Mucosa of stomach (tissue), 1 donor: ENCODE results near the gene TIAM2.
"Not testable (repeated sequence)": the region's sequence is repeated elsewhere in the genome, so short reads cannot be mapped to it uniquely, and the experiment has no call there.

ENCODE experiments used
- H3K27me3 ChIP-seq: one replicate; pipeline ENCODE4 v1.7.0; 2013; ENCODE audit warnings: mild to moderate bottlenecking, low read length; ENCODE audit not compliant: control insufficient read depth, insufficient read depth
- H3K36me3 ChIP-seq: one replicate; pipeline ENCODE4 v1.7.0; 2013; ENCODE audit warnings: low read length; ENCODE audit not compliant: control insufficient read depth, insufficient read depth
- H3K4me1 ChIP-seq: one replicate; pipeline ENCODE4 v1.7.0; 2013; ENCODE audit warnings: mild to moderate bottlenecking, low read length; ENCODE audit not compliant: control insufficient read depth, insufficient read depth
- H3K4me3 ChIP-seq: one replicate; pipeline ENCODE4 v1.7.0; 2013; ENCODE audit warnings: low read length
- H3K9ac ChIP-seq: one replicate; pipeline ENCODE4 v1.7.0; 2013; ENCODE audit warnings: mild to moderate bottlenecking, low read length, moderate library complexity
- H3K9me3 ChIP-seq: one replicate; pipeline ENCODE4 v1.7.0; 2013; ENCODE audit warnings: mild to moderate bottlenecking, low read length, moderate library complexity; ENCODE audit not compliant: control insufficient read depth
- donor health status: Pancreatic carcinoma.

TIAM2 gene

GRCh38 chr6:155100087-155100486, 105.0 kb downstream of the TIAM2 start:
- Histone ChIP-seq H3K9ac (no peak overlapping the region), H3K9me3 (no peaks in the 10 kb centered on the region), H3K36me3 (no peaks in the 10 kb centered on the region), H3K27me3 (no peaks in the 10 kb centered on the region), H3K4me1 (no peaks in the 10 kb centered on the region), H3K4me3 (no peak overlapping the region)

GRCh38 chr6:155100591-155100990, 105.5 kb downstream of the TIAM2 start:
- Histone ChIP-seq H3K4me3 (no peak overlapping the region), H3K27me3 (no peaks in the 10 kb centered on the region), H3K4me1 (no peaks in the 10 kb centered on the region)

GRCh38 chr6:155103083-155103645, 108.0 kb downstream of the TIAM2 start:
- H3K9me3 ChIP-seq, H3K4me1 ChIP-seq, H3K36me3 ChIP-seq, H3K27me3 ChIP-seq, H3K4me3 ChIP-seq, H3K9ac ChIP-seq: not testable (repeated sequence)

More at GRCh38 chr6:155100591-155100990, 105.5 kb downstream of the TIAM2 start:
- Histone ChIP-seq H3K9me3 (no peaks in the 10 kb centered on the region), H3K9ac (no peak overlapping the region), H3K36me3 (no peaks in the 10 kb centered on the region)

- Histone ChIP-seq H3K4me1 (no peaks in the 10 kb centered on the region), H3K27me3 (no peaks in the 10 kb centered on the region), H3K9ac (no peak overlapping the region), H3K36me3 (no peaks in the 10 kb centered on the region), H3K4me3 (no peak overlapping the region), H3K9me3 (no peaks in the 10 kb centered on the region)
These were observed 108.8 kb downstream of the TIAM2 start for GRCh38 chr6:155103816-155104366.

- Histone ChIP-seq H3K4me3 (no peak overlapping the region), H3K27me3 (no peaks in the 10 kb centered on the region), H3K9ac (no peak overlapping the region), H3K36me3 (no peaks in the 10 kb centered on the region), H3K9me3 (no peaks in the 10 kb centered on the region), H3K4me1 (no peaks in the 10 kb centered on the region)
These were observed 111.5 kb downstream of the TIAM2 start for GRCh38 chr6:155106456-155107115.

- no peaks in the 10 kb centered on the region for H3K27me3 ChIP-seq
- no peak overlapping the region for H3K9ac ChIP-seq
- H3K4me3 ChIP-seq: no peak overlapping the region
- H3K9me3 ChIP-seq: no peaks in the 10 kb centered on the region
- no peaks in the 10 kb centered on the region for H3K4me1 ChIP-seq
- H3K36me3 ChIP-seq: no peaks in the 10 kb centered on the region
These were observed 112.4 kb downstream of the TIAM2 start for GRCh38 chr6:155107432-155108069.

- no peaks in the 10 kb centered on the region for H3K27me3 ChIP-seq
- no peak overlapping the region for H3K9ac ChIP-seq
- H3K4me1 ChIP-seq: no peaks in the 10 kb centered on the region
- no peaks in the 10 kb centered on the region for H3K9me3 ChIP-seq
- H3K36me3 ChIP-seq: no peaks in the 10 kb centered on the region
- H3K4me3 ChIP-seq: no peak overlapping the region
These were observed 113.1 kb downstream of the TIAM2 start for GRCh38 chr6:155108070-155108820.

GRCh38 chr6:155110721-155111120, 115.6 kb downstream of the TIAM2 start:
- H3K9me3 ChIP-seq: no peaks in the 10 kb centered on the region
- no peaks in the 10 kb centered on the region for H3K4me1 ChIP-seq
- H3K9ac ChIP-seq: no peak overlapping the region
- no peak overlapping the region for H3K4me3 ChIP-seq
- no peaks in the 10 kb centered on the region for H3K27me3 ChIP-seq
- no peaks in the 10 kb centered on the region for H3K36me3 ChIP-seq

GRCh38 chr6:155112757-155113156, 117.6 kb downstream of the TIAM2 start:
- H3K27me3 ChIP-seq: no peaks in the 10 kb centered on the region
- H3K9me3 ChIP-seq: no peaks in the 10 kb centered on the region
- H3K4me1 ChIP-seq: no peaks in the 10 kb centered on the region
- H3K9ac ChIP-seq: no peak overlapping the region
- no peak overlapping the region for H3K4me3 ChIP-seq
- no peaks in the 10 kb centered on the region for H3K36me3 ChIP-seq

- no peaks in the 10 kb centered on the region for H3K4me1 ChIP-seq
These were observed 120.9 kb downstream of the TIAM2 start for GRCh38 chr6:155115893-155116570.

GRCh38 chr6:155116571-155116910, 121.4 kb downstream of the TIAM2 start:
- no peak overlapping the region for H3K9ac ChIP-seq
- H3K27me3 ChIP-seq: no peaks in the 10 kb centered on the region
- no peaks in the 10 kb centered on the region for H3K4me1 ChIP-seq
- H3K9me3 ChIP-seq: no peaks in the 10 kb centered on the region
- H3K4me3 ChIP-seq: no peak overlapping the region
- H3K36me3 ChIP-seq: no peaks in the 10 kb centered on the region

More at GRCh38 chr6:155115893-155116570, 120.9 kb downstream of the TIAM2 start:
- Histone ChIP-seq H3K9me3 (no peaks in the 10 kb centered on the region), H3K36me3 (no peaks in the 10 kb centered on the region), H3K4me3 (no peak overlapping the region), H3K27me3 (no peaks in the 10 kb centered on the region), H3K9ac (no peak overlapping the region)
